Astrocyte of the cerebellum (primary cell): ENCODE results near the gene CDC20.

ENCODE experiments used
- DNase-seq: peaks from one replicate; pipeline ENCODE4 v3.0.0-alpha.2; 2011; ENCODE audit warnings: low read depth
- H3K4me3 ChIP-seq: 2 replicates; pipeline ENCODE4 v1.5.1; 2011; ENCODE audit warnings: mild to moderate bottlenecking, low read depth, low read length, moderate library complexity
- in situ Hi-C: cut with HindIII; loops from 2 replicates; pipeline ENCODE4 v1.10.0; 2017; ENCODE audit warnings: low sequenced_read_pairs
- TF ChIP-seq, protein P1 (sequence below): IDR thresholded peaks from 2 replicates; pipeline ENCODE4 v1.5.1; 2012; ENCODE audit warnings: low read length, low read depth, moderate library complexity, mild to moderate bottlenecking; ENCODE audit errors: missing control alignments

Gene CDC20

DNA sequence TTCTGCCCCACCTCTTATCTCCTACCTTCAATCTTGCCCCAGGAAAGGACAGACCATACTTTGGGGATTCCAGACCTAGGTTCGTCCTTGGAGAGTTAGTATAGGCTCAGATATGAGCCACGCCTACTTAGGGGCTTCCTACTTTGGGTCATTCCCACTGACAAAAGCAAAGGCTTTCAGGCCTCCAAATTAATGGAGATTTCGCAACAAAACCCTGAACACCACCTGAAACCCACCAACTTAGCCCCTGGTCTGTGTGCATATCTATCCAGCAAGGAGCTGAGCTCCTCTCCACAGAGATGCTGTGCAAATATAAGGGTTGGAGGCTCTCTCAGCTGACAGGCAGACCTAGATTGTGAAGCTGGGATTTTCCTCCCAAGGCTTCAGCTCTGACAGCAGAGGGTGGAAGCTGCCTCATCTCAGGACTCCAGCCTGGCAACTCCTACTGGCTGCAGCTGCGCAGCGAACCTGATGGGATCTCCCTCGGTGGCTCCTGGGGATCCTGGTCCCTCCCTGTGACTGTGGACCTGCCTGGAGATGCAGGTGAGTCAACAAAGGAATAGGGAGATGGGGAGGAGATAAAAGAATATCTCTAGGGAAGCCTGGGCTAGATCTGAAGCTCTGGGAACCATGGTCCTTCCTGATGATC, 19.1 kb upstream of the CDC20 start:
- TF ChIP-seq, protein P1, sequence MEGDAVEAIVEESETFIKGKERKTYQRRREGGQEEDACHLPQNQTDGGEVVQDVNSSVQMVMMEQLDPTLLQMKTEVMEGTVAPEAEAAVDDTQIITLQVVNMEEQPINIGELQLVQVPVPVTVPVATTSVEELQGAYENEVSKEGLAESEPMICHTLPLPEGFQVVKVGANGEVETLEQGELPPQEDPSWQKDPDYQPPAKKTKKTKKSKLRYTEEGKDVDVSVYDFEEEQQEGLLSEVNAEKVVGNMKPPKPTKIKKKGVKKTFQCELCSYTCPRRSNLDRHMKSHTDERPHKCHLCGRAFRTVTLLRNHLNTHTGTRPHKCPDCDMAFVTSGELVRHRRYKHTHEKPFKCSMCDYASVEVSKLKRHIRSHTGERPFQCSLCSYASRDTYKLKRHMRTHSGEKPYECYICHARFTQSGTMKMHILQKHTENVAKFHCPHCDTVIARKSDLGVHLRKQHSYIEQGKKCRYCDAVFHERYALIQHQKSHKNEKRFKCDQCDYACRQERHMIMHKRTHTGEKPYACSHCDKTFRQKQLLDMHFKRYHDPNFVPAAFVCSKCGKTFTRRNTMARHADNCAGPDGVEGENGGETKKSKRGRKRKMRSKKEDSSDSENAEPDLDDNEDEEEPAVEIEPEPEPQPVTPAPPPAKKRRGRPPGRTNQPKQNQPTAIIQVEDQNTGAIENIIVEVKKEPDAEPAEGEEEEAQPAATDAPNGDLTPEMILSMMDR = no peak
- in situ Hi-C loops = no loop called here
- H3K4me3 ChIP-seq = no peak overlapping the region
- DNase-seq = no peak

DNA sequence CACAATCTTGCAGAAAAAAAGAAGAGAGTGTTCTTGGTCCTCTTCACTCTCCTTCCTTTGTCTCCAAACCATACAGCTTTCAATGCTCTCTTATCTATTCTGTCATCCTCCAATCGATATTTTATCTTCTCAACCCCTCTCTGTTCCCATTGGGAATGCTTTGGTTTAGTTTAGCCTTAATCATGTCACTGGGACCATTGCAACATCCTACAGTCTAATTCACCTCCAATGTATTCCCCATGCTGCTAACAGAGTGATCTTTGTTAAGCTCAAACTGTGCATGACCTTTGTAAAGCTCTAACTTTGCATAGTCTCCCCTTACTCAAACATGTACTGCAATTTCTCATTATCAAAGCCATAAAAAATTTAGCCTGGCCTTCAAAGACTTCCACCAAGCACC, 18.2 kb upstream of the CDC20 start:
- no peak overlapping the region for H3K4me3 ChIP-seq
- no peak for DNase-seq
- in situ Hi-C loops = no loop called here
- TF ChIP-seq, protein P1 = no peak

DNA sequence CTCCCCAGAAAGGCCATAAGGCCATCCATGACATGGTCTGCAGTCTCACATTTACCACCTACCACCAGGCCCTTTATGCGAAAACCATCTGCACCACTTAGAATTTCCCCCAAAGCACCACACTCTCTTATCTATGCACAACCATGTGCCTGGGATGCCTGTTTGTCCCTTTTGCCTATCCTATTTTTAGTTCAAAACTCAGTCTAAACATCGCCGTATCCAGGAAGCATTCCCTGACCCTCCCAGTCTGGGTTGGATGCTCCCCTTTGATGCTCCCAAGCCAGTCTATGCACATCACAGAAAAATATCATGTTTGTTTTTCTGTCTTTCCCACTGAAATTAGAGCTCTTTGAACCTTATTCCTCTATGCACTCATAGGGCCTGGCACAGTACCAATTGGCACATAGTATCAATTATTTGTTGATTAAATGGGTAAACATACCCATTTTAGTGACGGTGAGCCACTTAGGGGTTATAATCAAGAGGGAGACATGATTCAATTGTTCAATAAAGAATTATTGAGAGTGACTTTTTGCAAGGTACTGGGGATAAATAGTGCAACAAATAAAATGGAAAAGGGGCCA, 14.4 kb upstream of the CDC20 start:
- in situ Hi-C loops = no loop called here
- TF ChIP-seq, protein P1 = no peak
- no peak for DNase-seq

DNA sequence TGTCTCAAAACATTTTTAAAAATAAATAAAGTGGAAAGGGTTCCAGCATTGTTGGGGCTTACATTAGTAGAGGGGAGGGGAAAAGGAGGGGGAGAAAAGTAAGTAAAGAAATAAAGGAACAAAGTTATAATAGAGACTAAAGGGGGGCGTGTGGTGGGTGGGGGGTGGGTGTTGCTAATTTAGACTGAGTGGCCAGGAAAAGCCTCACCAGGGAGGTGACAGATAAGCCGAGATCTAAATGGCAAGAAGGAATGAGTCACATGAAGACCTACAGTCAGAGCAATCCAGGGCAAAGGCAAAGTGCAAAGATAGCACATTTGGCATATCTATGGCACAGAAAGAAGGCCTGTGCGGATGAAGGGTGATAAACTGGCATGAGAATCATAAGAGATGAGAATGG, 13.7 kb upstream of the CDC20 start:
- in situ Hi-C loops = no loop called here
- no peak overlapping the region for H3K4me3 ChIP-seq
- TF ChIP-seq, protein P1 = no peak
- no peak for DNase-seq

More for the DNA sequence above, 14.4 kb upstream of the CDC20 start:
- no peak overlapping the region for H3K4me3 ChIP-seq

DNA sequence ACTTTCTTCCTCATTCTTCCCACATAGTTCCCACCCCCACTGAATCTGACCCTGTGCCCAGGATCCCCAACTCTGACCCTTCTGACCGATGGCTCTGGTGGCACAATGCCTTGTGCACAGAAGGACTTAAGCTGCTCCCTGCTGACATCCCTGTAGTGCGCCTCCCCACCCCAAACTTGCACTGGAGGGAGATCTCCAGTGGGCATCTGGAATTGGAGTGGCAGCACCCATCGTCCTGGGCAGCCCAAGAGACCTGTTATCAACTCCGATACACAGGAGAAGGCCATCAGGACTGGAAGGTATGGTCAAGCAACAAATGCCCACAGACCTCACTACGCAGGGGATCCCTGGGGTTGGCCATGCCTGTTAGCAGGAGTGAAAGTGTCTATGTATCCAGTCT, 12.1 kb upstream of the CDC20 start:
- DNase-seq = no peak
- TF ChIP-seq, protein P1 = no peak
- H3K4me3 ChIP-seq = no peak overlapping the region
- in situ Hi-C loops = no loop called here

DNA sequence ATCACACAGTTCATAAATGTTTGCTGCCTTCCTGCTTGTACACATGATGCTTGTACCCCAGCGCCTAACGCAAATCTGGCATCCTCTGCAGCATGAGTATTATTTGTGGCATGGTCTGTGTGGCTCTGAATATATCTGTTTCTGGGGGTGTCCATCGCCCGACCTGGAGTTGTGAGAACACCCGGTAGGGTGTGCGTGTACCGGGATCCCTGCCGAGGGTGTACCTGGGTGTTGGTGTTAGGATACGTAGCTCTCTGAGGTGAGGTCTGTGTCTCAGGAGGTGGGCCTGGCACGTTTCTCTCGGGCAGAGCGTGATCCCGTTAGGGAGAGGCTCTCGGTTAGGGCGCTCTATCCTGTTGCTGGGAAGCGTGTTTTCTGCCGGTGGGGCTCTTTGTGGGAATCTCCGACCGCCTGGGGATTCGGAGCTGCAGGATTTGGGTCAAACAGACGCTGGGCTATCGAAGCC, 10.4 kb upstream of the CDC20 start:
- TF ChIP-seq, protein P1 = no peak
- DNase-seq = no peak
- in situ Hi-C loops = no loop called here
- peak overlapping the region; percentile 47 for H3K4me3 ChIP-seq
